ENCODE data around the gene MYRF.

- TF ChIP-seq CTCF (IDR thresholded peaks at IDR 0.05): no peak
- TF ChIP-seq POLR2A (IDR thresholded peaks at IDR 0.05): no peak
Observed at GRCh38 chr11:61749591-61750217, 2.7 kb upstream of the MYRF start.

Data from stomach (tissue), 4 donors.